Measurements from ENCODE around the gene POPDC2. TPM values are rescaled to one million over a fixed set of nuclear protein-coding genes. Genes with fewer than 3 reads are reported as not detected.

The POPDC2 gene
- total RNA-seq, 2 donors from 2014 or later, result 1.1 to 13.9 TPM

DNA sequence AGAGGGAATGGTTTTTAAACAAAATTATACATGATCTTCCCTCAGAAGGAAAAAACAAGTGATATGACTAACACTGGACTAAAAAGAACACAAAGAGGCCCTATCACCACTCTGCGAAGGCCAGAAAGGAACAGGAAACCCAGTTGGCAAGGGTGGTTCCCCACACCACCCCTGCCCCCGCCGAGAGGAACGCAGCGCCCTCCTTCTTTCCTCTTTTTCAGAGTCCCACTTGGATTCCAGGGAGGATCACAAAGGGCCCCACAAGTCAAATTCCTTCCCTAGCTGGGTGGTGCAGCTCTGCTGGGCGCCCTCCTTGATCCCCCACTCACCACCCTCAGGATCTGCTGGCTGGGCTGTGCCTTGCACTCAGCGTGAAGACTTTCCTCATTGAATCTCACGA is 32.9 kb downstream of the POPDC2 start:
- ATAC-seq (no peak), DNase-seq (peak in 1 of 2 donors; percentile 27)
- intact Hi-C loops (cut with DNase I, micrococcal nuclease), result no loop called here

GRCh38 chr3:119626196-119626595 is 34.2 kb downstream of the POPDC2 start:
- ATAC-seq (no peak), DNase-seq (no peak)
- intact Hi-C loops (cut with DNase I, micrococcal nuclease), result no loop called here

GRCh38 chr3:119625451-119626153 is 34.8 kb downstream of the POPDC2 start:
- intact Hi-C loops (cut with DNase I, micrococcal nuclease), result no loop called here
- ATAC-seq (no peak), DNase-seq (no peak)

DNA sequence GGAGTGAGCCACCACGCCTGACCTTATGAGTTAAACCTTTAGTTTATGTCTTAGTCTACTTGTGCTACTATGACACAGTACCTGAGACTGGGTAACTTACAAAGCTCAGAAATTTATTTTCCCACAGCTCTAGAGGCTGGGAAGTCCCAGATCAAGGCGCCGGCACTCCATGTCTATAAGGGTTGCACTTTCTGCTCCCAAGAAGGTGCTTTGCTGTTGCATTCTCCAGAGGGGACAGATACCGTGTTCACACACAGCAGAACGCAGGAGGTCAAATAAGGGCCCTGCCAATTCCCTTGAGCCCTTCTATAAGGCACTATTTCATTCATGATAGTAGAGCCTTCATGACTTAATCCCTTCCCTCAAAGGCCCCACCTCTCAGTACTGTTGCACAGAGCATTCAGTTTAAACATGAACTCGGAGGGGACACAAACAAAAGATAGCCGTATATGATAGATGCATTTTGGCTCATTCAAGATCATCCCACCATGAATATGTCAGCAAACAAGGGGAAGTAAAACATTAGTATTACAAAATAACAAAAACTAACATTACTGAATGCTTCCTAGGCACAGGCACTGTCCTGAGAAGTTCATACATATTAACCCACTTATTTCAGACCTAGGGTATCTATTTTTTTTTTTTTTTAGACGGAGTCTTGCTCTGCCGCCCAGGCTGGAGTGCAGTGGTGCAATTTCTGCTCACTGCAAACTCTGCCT is 36.2 kb downstream of the POPDC2 start:
- ATAC-seq, result no peak
- no peak for DNase-seq
- intact Hi-C loops (cut with DNase I, micrococcal nuclease), result no loop called here

GRCh38 chr3:119620899-119621298 is 39.5 kb downstream of the POPDC2 start:
- intact Hi-C loops (cut with DNase I, micrococcal nuclease), result no loop called here
- ATAC-seq (no peak), DNase-seq (no peak)

DNA sequence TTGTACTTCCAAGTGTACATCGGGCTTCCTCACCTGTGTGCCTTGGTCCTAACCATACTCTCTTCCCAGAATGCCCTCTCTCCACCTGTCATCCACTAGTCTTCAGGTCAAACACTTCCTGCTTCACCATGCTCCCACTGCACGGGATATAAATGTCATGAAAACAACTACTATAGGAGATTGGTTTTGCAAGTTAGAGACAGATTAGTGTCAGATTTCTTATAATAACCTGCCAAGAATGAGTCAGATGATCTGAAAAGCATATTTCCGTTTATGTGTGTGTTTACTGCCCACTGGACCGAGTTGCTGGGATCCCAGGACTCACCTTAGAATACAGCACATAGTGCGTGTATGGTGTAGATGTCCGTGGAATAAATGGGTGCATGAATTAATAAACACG is 41.3 kb downstream of the POPDC2 start:
- no peak for ATAC-seq
- intact Hi-C loops (cut with DNase I, micrococcal nuclease), result no loop called here
- no peak for DNase-seq

- DNase-seq (no peak), ATAC-seq (no peak)
- intact Hi-C loops (cut with DNase I, micrococcal nuclease), result no loop called here
Observed at GRCh38 chr3:119616056-119616455, 44.3 kb downstream of the POPDC2 start.

DNA sequence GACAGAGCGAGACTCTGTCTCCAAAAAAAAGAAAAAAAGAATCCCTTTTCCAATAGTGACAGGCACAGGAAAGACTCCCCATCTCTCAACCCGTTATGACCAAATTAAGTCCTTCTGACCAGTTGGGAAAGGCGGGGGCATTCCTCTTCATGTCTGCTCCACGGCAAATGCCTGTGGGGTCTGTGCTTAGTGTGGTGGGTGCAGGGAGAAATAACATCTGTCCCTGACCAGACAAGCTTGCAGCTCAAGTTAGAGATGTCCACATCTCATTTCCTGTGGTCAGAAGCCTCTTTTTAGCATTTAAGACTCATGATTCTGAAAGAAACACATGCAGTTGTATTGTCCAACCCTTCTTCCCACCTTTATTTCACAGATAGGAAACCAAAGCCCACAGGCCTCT is 46.5 kb downstream of the POPDC2 start:
- intact Hi-C loops (cut with DNase I, micrococcal nuclease), result no loop called here
- DNase-seq (no peak), ATAC-seq (no peak)

DNA sequence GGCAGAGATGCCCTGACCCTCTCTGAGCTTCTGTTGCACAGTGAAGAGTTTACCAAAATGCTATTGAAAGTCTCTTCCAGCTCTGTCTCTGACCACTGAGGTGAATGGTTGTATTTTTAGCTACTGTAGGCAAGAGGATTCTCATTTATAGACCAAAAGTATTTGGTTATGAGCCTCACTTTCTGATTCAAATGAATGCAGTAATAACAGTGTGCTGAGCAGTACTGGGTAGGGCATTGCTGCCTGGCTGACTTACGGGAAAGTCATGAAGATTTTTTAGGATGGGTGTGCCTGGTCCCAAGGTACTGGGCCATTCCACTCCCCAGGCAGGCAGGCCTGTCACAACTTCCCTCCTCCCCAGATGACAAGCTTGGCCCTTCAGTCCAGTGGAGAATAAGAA is 47.2 kb downstream of the POPDC2 start:
- no peak for ATAC-seq

GRCh38 chr3:119611664-119612063 is 48.7 kb downstream of the POPDC2 start:
- intact Hi-C loops (cut with DNase I, micrococcal nuclease), result no loop called here
- DNase-seq, result no peak
- no peak for ATAC-seq

More for the DNA sequence above, 47.2 kb downstream of the POPDC2 start:
- no peak for DNase-seq
- intact Hi-C loops (cut with DNase I, micrococcal nuclease), result no loop called here

DNA sequence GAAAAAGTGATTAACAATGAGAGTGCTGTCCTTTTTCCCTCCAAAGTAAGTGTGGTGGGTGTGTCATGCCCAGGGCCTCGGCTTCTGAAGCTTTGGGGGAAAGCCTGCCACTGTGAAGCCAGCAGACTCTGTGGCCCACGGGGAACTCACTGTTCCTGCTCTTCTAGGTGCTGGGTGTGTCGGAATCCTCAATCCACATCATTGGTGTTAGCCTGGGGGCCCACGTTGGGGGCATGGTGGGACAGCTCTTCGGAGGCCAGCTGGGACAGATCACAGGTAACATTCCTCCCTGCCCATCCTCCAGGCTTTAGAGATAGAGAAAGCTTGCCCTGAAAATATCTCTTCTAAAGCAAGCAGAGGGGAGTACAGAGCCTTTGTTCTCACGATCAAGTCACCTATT is 51.1 kb downstream of the POPDC2 start:
- intact Hi-C loops (cut with DNase I, micrococcal nuclease), result no loop called here
- DNase-seq, result no peak
- no peak for ATAC-seq

DNA sequence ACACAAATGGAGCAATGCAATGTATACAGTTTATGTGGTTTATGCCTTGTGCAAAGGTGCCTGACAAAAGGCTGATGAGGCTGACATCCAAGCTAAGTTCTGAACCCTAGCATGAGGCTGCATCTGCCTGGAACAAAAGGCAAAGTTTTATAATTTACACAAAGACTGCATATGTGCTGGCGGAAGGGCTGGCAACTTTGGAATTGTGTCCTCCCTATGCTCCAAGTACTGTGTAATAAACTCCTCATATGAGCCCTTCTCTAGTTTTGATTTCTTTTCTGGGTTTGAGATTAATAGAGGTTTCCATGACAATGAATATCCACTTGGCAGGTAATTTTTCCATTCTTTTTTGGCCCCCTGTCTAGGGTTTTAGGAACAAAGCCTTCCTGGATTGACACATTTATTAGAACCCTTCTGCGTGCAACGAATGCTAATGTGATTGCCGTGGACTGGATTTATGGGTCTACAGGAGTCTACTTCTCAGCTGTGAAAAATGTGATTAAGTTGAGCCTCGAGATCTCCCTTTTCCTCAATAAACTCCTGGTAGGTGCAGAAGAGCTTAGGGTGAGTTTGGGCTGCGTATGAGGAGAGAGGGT is 51.9 kb downstream of the POPDC2 start:
- DNase-seq (no peak), ATAC-seq (no peak)
- intact Hi-C loops (cut with DNase I, micrococcal nuclease), result no loop called here

GRCh38 chr3:119604878-119605277 is 55.5 kb downstream of the POPDC2 start:
- DNase-seq, result no peak
- no peak for ATAC-seq
- intact Hi-C loops (cut with DNase I, micrococcal nuclease), result no loop called here

- no peak for DNase-seq
- intact Hi-C loops (cut with DNase I, micrococcal nuclease), result no loop called here
- ATAC-seq, result no peak
Observed at GRCh38 chr3:119602676-119603075, 57.7 kb downstream of the POPDC2 start.

GRCh38 chr3:119601154-119601553 is 59.2 kb downstream of the POPDC2 start:
- intact Hi-C loops (cut with DNase I, micrococcal nuclease), result no loop called here
- ATAC-seq, result no peak
- DNase-seq, result no peak

DNA sequence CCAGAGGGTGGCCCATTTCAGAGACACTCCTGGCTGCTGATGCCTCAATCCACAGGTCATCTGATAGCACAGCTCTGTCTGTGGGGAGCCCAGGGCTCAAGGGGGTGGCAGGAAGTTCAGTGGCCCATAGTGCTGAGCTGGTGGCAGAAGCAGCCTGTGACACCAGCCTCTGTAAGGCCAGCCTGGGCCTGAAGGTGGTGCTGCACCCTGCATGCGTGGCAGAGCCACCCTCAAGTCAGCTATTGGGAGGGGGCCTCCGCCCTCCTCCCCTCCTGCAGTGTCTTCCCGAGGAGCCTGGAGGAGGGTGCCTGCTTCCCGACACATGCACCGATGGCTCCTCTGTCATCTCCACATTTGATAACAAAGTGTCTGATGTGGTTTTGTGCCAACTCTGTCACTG is 59.7 kb downstream of the POPDC2 start:
- ATAC-seq, result no peak
- DNase-seq, result peak in 1 of 2 donors; percentile 14
- intact Hi-C loops (cut with DNase I, micrococcal nuclease), result no loop called here

DNA sequence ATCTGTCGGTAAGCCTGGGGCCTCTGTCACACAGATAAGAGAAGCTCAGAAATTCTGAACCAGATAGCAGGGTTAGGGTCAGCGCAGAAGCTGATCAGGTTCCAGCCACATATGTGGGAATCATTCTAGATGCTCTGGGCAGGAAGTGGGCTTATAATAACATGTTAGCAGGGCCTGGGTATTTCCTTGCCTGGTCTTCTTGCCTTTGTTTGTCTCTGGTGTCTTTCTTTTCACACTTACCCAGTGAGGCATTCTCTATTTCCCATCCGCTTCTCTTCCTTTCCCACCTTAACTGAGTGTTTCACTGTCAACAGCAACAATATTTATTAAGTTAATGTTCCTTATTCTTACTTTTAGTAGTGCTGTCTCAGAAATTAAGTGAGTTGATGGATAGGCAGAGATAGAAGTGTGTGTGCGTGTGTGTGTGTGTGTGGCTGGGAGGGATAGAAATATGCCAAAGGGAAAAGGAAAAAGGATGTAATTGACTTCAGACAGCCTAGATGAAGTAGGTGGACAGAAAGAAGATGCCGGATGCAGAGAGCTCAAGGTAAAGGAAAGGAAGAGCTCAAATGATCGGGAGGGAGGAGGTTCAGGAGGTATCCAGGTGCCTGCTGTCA is 60.7 kb downstream of the POPDC2 start:
- intact Hi-C loops (cut with DNase I, micrococcal nuclease), result no loop called here

DNA sequence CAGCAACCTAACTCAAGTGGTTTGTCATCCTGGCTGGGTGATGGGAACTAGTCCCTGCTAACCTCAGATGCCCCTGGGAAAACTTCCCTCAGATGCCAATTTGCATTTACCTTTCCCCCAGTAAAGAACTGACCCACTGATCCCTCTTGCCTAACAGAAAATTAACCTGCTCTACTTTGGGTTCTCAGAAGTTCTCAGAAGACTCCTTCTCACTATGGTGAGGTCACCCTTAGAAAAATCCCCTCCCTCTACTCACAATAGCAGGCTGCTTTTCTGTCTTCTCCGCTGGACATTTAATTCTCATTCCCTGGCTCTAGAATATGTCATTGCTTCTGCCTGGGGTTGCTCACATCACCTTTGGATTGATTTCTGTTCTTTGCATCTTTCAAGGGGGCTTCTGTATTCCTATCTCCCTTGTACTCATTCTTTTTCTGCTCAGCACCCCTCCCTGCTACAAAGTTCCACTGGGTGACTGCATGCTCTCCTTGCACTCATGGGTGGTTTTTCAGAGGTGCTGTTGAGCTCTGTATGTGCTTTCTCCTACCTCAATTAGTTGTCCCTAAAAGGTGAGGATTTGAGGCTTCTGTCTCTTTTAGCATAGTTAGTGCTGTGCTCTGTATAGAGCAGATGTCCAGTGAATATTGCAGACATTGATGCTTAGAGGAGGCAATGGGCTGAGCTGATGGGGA is 61.8 kb downstream of the POPDC2 start:
- intact Hi-C loops (cut with DNase I, micrococcal nuclease), result no loop called here
- ATAC-seq (no peak), DNase-seq (no peak)

More for the DNA sequence above, 60.7 kb downstream of the POPDC2 start:
- ATAC-seq (no peak), DNase-seq (no peak)

- ATAC-seq (peak; percentile 74), DNase-seq (no peak)
- intact Hi-C loops (cut with DNase I, micrococcal nuclease), result no loop called here
Observed at GRCh38 chr3:119597548-119598288, 62.7 kb downstream of the POPDC2 start, which contains the start of gene PLA1A. Gene PLA1A (plus strand): TSS chr3:119597885. CDS start chr3:119597914, 29 bp downstream.
